HG03045 (cell line): ENCODE data around the gene ARSJ.

ENCODE experiments used
- ATAC-seq: cut with Tn5 transposase; IDR thresholded peaks from one replicate; pipeline ENCODE4 v1.9.1; 2021; ENCODE audit warnings: mild to moderate bottlenecking, moderate library complexity; ENCODE audit not compliant: unreplicated experiment

The ARSJ gene

DNA sequence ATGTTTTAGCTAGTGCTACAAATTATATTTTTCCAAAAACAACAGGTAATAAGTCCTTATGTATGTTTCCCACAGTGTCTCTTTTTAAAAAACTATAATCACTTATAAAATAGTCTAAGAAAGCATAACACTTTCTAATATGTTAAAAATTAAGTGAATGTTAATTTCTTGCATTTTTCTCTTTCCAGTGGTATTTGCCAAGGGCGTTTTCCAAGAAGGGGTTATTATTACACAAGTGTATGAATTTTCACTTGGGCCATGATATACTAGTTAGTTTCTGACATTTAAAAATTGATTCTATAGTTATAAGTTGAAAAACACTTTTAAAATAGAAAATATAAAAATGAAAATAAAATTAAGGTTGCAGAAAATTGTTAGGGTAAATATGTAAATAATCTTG is 74.6 kb downstream of the ARSJ start:
- no peak for ATAC-seq

DNA sequence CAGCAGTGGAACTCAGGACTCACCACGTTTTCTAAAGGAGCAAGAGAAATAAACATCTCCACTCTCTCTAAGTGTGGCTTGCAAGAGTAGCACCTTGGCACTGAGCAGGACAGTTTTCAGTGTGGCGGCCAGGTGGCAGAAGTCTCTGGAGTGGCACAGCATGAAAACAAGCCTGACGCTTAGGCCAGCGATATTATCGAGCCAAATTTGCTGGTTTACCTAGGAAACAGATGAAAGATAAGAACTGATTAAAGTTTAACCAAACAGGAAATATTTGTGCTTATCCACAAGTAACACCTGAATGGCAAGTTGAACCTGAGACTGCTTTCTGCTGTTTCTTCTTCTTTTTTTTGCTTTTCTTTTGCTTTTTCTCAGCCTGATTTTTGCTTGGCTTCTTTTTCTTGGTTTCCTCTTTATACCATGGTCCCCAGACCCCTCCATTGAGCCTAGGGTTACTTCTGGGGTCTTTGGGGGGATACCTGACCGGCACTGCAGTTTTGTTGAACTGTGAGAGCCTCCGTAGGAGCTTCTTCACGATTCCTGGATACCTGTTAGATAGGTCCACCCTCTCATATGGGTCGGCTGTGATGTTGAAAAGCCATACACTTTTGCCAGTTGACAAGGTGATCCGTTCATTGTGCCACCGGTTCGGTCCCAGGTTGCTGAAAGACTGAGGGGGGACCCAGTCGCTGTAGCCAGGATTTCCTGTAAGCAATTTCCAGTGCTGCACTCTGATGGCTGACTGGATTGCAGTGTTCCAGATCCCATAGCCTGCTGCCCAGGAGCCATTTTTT is 77.3 kb downstream of the ARSJ start:
- ATAC-seq, result no peak

DNA sequence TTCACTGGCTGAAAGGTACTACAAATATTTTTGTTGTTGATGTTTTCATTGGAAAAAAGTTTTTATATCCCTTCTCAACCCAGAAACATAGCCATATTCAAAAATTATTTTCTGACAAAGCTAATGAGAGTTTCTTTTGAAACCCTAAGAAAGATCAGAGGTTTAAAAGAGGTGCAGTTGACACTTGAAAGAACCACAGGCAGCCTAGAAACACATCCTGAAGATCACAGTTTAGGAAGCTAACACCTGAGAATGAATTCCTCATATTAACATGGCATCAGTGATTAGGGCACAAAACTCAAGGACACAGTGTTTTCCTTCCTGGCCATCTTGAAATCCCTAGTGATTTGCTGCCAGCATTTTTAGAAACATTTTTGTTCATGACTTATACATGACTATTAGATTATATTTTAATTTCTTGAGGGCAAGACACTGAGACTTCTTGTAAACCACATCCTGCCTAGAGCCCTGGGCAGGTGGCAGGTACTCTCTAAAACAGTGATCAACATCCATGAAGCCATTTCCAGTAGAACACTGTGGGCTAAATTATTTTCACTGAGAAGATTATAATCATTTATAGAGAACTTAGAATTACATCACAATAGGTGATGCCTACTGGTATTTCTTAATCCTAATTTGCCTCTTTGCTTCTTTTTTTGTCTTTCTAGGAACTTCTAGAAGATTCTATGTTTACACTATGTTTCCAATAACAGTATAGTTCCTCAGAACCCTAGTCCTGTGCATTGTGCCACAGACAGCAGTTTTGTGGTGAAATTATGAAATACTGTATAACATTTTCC is 80.0 kb downstream of the ARSJ start:
- peak; percentile 72 for ATAC-seq

DNA sequence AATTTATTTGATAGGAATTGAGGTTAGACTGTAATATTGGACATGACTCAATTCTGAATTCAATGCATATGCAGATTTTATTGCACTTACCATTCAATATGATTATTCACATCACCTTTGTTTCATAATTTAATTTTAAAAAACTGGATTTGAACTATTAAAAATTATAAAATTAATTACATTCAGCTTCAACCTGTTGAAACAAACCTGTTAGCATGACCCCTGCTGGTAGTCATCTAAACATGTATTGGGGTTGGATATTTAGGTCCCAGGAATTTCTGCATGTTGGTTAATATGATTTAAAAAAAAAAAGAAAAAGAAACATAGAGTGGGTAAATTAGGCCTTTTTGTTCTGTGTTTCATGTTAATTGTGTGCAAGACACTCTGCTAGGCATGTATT is 85.9 kb downstream of the ARSJ start:
- no peak for ATAC-seq

DNA sequence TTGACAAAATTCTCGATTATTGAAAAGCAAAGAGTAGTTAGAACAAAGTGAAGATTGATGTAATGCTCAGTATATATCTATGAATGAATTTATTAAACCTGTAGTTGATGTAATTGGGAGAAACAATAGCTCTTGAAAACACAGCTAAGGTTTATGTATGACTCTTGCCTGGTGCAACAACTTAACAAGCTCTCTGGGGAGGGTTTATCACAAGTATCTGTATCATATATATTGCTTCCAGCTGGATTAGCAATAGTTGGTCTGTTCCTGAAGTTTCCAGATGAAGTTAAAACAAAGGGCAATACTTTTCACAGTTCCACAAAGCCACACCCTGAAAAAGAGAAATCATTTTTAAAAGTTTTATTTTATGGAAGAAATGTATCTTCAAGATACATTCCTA is 91.4 kb downstream of the ARSJ start:
- no peak for ATAC-seq

DNA sequence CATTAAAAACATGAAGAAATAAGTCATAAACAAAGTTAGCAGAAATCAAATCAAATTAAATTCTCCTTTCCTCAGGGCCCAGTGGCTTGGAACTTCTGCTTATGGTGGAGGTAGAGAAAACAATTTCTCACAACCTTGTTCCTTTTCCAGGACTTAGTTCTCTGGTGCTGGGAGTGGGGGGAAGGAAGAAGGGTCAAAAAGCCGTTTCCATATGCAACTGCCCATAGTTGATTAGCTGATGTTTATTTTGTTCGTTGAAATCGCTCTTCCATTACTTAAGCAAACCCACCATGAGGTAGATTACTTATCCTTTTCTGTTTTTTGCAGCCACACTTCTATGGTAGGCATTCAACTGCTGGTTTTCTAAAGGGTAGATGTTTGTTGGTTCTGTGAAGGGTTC is 94.2 kb downstream of the ARSJ start:
- ATAC-seq, result no peak

DNA sequence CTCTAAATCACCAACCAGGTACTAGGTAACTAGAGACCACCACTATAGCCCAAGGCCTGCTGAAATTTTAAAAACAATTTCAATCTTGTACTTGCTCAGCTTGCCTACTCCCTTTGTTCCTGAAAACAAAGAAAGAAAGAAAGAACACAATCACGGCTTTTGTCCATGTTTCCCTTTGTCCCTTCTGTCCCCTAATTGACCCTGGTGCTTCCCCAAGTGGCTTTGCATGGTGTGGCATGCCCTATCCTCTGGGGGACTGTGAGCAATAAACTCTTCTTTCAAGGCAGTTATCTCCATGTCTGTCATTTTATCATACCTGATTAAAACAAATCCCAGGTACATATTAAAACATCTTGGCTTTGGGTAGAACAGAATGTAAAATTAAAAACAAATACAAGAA is 94.8 kb downstream of the ARSJ start:
- no peak for ATAC-seq

DNA sequence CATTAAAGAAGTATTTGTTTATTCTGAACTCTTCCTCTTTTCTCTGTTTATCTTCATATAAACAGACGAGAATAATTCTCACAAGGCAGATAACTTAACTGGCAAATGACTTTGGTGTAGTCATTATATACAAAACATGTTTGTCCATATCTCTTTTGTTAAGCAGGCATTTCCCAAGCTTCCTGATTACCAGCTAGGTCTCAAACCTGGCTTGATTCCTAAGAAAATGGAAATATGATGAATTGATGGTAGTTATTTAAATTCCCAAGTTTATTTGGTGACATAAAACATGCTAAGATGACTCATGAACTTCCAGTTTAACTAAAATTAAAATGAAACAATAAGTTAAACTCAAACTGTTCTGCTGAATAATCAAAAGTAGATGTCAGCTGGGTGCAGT is 96.8 kb downstream of the ARSJ start:
- no peak for ATAC-seq

DNA sequence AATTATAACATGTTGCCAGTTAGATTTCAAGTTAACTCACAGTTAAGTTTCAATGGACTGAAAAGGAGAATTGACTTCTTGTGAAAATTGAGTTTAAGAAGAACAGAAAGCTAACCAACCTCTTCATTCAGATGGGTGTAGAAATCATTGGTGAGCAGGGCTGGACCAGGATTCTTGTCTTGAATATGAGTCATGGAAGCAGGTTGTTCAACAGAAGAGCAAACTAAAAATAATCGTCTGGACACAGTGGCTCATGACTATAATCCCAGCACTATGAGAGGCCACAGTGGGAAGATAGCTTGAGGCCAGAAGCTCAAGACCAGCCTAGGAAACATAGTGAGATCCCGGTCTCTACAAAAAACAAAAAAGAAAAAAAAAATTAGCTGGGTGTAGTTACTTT is 98.2 kb downstream of the ARSJ start:
- ATAC-seq, result no peak

DNA sequence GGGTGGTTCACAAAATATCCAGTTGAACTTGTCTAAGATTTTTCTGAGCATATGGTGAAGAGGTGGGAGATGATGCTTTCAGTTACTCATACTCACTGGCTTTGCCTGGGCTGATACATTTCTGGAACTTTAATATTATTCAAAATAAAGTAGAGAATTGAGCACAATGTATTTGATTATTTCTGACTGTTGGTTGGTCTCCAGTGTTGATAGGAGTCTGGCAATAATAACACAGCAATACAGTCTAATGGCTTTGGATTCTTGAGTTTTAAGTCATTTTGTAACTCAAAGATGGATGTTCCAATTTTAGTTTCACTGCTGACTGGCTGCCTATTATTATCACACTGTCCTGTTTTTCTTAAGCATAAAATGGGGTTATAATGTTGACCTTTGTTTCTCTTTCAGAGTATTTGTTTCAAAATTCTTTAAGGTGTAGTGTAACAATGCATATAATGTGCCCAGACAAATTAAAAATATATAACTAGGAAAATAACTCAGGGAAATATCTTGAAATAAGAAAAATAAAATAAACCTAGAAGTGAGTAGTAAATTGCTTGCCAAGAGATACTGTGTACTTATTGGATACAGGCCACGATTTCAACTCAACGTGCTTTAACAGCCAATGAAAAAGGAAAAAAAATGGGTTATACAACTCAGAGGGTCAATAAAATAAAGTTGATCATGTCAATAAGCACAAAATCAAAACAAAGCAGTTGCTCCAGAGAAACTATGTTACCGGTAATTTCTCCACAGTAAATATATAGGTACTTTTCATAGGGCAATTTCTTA is 99.0 kb downstream of the ARSJ start:
- ATAC-seq, result no peak

DNA sequence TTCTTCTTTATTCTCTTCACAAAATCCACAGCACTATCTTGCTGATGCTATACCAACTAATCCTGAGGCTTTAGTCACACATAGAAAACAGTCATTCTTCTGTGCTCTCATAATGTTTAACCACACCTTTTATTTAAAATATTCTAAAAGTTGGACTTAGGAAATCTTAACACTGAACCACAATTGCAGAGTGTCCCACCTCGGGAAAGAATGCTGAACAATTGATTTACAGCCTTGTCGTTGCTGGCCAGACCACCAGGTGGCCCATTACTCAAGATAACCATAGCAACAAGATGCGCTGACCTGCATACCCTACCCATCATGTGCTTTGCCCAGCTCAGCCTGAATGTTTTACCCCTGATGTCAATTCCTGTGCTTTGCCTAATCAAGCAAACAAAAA is 100.8 kb downstream of the ARSJ start:
- no peak for ATAC-seq

DNA sequence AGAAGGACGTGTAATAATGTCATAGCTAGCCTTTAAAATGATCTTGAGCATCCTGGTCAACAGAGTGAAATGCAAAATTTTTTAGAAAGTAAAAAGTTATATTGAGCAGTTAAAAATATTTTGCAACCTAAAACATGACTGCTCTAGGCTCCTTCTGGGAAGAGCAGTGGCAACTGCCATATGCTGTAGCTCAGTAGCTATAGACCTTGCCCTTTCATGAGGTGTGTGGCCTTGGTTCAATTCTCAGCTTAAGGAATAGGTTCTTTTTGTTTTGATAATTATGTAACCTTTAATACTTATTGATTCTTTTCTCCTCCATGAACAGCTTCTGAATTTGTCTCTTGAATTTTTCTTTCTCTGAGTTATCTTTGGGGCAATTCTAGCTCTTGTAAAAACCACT is 105.0 kb downstream of the ARSJ start:
- ATAC-seq, result no peak

DNA sequence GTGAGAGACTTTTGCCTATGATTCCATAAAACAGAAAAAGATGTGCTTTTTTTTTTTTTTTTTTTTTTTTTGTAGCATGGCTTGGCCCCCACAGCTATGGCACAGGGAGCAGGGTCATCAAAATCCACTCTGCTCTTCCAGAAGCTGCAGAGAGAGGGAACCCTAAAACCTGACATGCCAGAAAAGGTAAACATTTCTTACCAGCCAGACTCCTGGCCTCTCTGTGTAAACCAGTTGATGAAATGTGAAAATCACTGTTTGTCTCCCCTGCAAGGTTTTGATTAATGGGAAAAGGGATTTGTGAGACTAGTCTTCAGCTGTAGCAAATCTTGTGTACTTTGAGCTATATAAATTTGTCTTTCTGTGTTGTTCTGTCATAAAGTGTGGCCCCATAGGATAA is 105.9 kb downstream of the ARSJ start:
- no peak for ATAC-seq

DNA sequence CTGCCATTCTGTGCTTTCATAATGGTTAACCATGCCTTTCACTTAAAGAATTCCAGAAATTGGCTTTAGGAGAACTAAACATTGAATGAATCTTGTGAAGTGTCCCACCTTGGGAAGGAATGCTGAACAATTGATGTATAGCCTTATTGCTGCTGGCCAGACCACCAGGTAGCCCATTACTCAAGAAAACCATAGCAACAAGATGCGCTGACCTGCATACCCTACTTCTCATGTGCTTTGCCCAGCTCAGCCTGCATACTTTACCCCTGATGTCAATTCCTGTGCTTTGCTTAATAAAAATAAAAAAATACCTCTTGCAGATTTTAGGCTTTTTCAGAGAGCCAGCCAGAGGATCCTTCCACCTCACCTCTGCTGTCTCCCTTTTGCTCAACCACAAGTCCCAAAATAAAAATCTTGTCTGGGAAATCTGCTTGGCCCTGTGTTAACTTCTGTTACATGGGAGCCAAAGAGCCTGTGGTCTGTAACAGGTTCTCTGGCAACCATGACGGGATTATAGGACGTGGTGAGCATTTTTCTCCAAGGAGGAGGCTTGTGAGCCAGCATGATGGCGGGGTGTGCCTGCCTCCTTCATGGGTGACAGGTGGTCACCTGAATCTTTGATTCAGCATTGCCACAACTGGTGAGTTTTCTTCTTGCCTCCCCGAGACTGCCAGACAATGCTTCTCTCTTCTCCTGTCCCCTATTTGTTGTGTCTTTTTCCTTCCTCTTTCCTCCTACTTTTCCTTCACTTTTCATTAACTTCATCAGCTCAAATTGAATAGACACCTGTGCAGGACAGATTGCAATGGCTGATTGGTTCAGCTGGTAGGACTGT is 106.8 kb downstream of the ARSJ start:
- no peak for ATAC-seq

DNA sequence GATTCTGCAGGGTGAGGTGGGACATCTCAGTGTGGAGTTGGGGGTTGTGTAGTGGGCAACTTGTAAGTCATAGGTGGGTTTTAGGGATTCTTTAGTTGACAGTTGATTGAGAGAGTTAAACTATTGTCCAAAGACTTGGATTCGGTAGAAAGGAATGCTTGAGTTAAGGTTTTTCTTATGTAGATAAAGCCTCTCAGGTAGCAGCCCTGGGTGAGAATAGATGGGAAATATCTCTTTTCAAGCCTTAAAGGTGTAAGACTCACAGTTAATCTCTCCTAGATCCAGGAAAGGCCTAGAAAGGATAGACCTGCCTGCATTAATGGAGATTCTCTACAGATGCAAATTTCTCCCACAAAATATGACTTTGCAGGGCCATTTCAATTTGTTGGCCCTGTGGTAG is 108.4 kb downstream of the ARSJ start:
- no peak for ATAC-seq

DNA sequence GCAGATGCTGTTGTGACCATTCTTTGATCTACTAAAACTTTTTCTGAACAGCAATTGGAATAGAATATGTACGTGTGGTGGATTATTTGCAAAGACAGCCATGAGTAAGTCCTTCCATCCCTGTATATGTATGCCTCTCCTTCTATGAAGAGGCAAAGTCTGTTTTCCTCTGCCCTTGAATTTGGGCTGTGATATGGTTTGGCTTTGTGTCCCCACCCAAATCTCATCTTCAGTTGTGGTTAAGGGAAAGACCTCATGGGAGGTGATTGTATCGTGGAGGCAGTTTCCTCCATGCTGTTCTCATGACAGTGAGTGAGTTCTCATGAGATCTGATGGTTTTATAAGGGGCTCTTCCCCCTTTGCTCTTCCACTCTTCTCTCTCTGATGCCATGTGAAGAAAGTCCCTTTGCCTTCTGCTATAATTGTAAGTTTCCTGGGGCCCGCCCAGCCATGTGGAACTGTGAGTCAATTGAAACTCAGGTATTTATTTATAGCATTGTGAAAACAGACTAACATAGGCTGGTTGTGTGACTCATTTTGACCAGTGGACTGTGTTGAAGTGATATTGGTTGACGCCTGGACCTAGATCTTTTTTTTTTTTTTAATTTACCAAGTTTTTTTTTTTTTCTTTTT is 109.6 kb downstream of the ARSJ start:
- ATAC-seq, result peak; percentile 92

DNA sequence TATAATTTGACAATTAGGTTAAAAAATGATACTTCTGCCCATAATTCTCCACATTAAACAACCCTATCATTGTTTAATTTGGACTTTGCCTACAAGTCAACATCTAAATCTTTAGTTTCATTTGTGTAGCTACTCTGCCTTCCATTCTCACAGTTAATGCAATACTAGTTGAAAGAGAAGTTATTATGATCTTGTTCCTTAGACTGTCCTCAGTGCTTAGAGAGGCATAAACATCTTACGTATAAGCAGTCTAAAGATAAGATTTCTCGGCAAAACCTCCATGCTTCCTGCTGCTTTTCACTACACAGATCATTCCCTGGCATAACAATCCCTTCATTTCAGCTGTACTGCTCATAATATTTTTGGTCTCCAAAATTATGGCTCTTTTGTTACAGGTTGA is 112.8 kb downstream of the ARSJ start:
- no peak for ATAC-seq

DNA sequence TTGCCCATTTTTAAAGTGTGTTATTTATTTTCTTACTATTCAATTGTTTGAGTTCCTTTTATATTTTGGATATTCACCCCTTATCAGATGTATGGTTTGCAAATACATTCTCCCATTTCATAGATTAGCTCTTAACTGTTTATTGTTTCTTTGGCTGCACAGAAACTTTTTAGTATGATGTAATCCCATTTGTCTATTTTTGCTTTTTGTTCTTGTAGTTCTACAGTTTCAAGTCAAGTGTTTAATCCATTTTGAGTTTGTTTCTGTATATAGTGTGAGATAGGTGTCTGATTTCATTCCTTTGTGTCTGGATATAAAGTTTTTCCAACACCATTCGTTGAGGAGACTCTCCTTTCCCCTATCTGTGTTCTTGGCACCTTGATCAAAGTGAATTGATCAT is 120.5 kb downstream of the ARSJ start:
- ATAC-seq, result no peak

DNA sequence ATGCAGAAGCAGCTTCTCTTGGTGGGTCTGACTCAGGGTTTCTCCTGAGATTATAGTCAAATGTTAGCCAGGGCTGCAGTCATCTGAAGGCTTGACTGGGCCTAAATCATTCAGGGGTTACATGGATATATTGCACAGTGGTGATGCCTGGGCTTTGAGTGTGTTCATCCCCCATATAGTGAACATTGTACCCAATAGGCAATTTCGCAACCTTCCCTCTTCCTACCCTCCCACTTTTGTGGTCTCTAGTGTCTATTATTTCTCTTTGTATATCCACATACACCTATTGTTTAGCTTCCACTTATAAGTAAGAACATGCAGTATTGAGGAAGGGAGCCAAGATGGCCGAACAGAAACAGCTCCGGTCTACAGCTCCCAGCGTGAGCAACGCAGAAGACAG is 127.6 kb downstream of the ARSJ start:
- ATAC-seq, result no peak
